IMR-90 (cell line): ENCODE results near the gene ANKRD55. TPM values are rescaled to one million over a fixed set of nuclear protein-coding genes. Genes with fewer than 3 reads are reported as not detected.

Experiments used
- ATAC-seq: fragments of 200-7000 bp; cut with Tn5 transposase; 2 replicates; pipeline ENCODE4 v1.9.1; 2020; ENCODE audit warnings: low read depth, mild to moderate bottlenecking, moderate library complexity
- BruUV-seq: library from RNA; stranded (reverse); fragments of 400-500 nt; replicated peaks from 2 replicates; lab custom pipeline; 2021; lab: Mats Ljungman, UMichigan
- CTCF ChIA-PET: fragments of 300-600 bp; formaldehyde crosslinking; extraction: SDS; loops from one replicate; lab custom pipeline; 2021; ENCODE audit warnings: antibody characterized with exemption; lab: Yijun Ruan, JAX
- POLR2A ChIA-PET: fragments of 300-600 bp; sonication (Branson Sonifier 250); formaldehyde crosslinking; loops from one replicate; lab custom pipeline; 2022; ENCODE audit warnings: antibody characterized with exemption; ENCODE audit not compliant: unreplicated experiment; lab: Charles Lee
- DNase-seq: peaks from one replicate; pipeline ENCODE4 v3.0.0; 2013
- H2AFZ ChIP-seq: replicated peaks from 2 replicates; pipeline ENCODE3; 2013; ENCODE audit warnings: low read length, mild to moderate bottlenecking; ENCODE audit not compliant: poor library complexity
- H2AK5ac ChIP-seq: 2 replicates; pipeline ENCODE4 v1.6.1; 2013; ENCODE audit warnings: low read depth, low read length, inconsistent platforms
- H2AK9ac ChIP-seq: replicated peaks from 2 replicates; pipeline ENCODE3; 2013; ENCODE audit warnings: mild to moderate bottlenecking, low read depth, low read length, moderate library complexity; ENCODE audit not compliant: poor library complexity
- H2BK120ac ChIP-seq: 2 replicates; pipeline ENCODE4 v1.6.1; 2013; ENCODE audit warnings: low read depth, low read length, inconsistent platforms
- H2BK15ac ChIP-seq: 3 replicates; pipeline ENCODE4 v1.6.1; 2013; ENCODE audit warnings: low read depth, low read length, inconsistent platforms
- H2BK20ac ChIP-seq: 2 replicates; pipeline ENCODE4 v1.6.1; 2013; ENCODE audit warnings: low read depth, mild to moderate bottlenecking, inconsistent platforms, low read length, moderate library complexity
- H2BK5ac ChIP-seq: 2 replicates; pipeline ENCODE4 v1.6.1; 2013; ENCODE audit warnings: mild to moderate bottlenecking, low read depth, low read length, inconsistent platforms; ENCODE audit not compliant: poor library complexity, severe bottlenecking
- H3K14ac ChIP-seq: replicated peaks from 2 replicates; pipeline ENCODE4 v1.6.1; 2013; ENCODE audit warnings: low read depth, low read length, inconsistent platforms
- H3K18ac ChIP-seq: 2 replicates; pipeline ENCODE4 v1.6.1; 2013; ENCODE audit warnings: low read depth, low read length, control low read depth
- H3K23ac ChIP-seq: 2 replicates; pipeline ENCODE4 v1.6.1; 2013; ENCODE audit warnings: low read depth, low read length, inconsistent platforms
- H3K27ac ChIP-seq: 2 replicates; pipeline ENCODE4 v1.5.1; 2013; ENCODE audit warnings: mild to moderate bottlenecking, control low read depth, low read length; ENCODE audit not compliant: insufficient read depth
- H3K27me3 ChIP-seq: 2 replicates; pipeline ENCODE4 v1.6.1; 2013; ENCODE audit warnings: low read length; ENCODE audit not compliant: control insufficient read depth, insufficient read depth
- H3K36me3 ChIP-seq: 2 replicates; pipeline ENCODE4 v1.6.1; 2013; ENCODE audit warnings: low read length, mixed read lengths; ENCODE audit not compliant: control insufficient read depth, insufficient read depth
- H3K4ac ChIP-seq: 2 replicates; pipeline ENCODE4 v1.6.1; 2013; ENCODE audit warnings: low read depth, low read length, inconsistent platforms
- H3K4me1 ChIP-seq: 2 replicates; pipeline ENCODE4 v1.6.1; 2013; ENCODE audit warnings: low read length, mixed read lengths; ENCODE audit not compliant: control insufficient read depth, insufficient read depth
- H3K4me2 ChIP-seq: 2 replicates; pipeline ENCODE4 v1.6.1; 2013; ENCODE audit warnings: low read depth, mild to moderate bottlenecking, control low read depth, low read length, moderate library complexity
- H3K4me3 ChIP-seq: 2 replicates; pipeline ENCODE4 v1.5.1; 2013; ENCODE audit warnings: low read depth, mild to moderate bottlenecking, control low read depth, low read length, moderate library complexity; ENCODE audit not compliant: insufficient read depth
- H3K56ac ChIP-seq: 2 replicates; pipeline ENCODE4 v1.6.1; 2013; ENCODE audit warnings: low read length, inconsistent platforms; ENCODE audit not compliant: insufficient read depth; ENCODE audit errors: extremely low read depth
- H3K79me1 ChIP-seq, 2 experiments: 2 replicates each; pipeline ENCODE4 v1.6.1; 2013; ENCODE audit warnings: low read length in 2 of 2, inconsistent platforms in 1 of 2, low read depth in 1 of 2
- H3K9ac ChIP-seq: 2 replicates; pipeline ENCODE4 v1.6.1; 2013; ENCODE audit warnings: low read depth, low read length, control low read depth
- H3K9me1 ChIP-seq: 2 replicates; pipeline ENCODE4 v1.6.1; 2013; ENCODE audit warnings: low read length, inconsistent platforms; ENCODE audit not compliant: insufficient read depth
- H3K9me3 ChIP-seq: 2 replicates; pipeline ENCODE4 v1.6.1; 2013; ENCODE audit warnings: low read length; ENCODE audit not compliant: control insufficient read depth, insufficient read depth
- H4K20me1 ChIP-seq: 2 replicates; pipeline ENCODE4 v1.6.1; 2013; ENCODE audit warnings: low read length, inconsistent platforms; ENCODE audit not compliant: insufficient read depth
- H4K5ac ChIP-seq: 2 replicates; pipeline ENCODE4 v1.6.1; 2013; ENCODE audit warnings: mild to moderate bottlenecking, low read depth, low read length, control low read depth
- H4K8ac ChIP-seq, 2 experiments: 2 replicates each; pipeline ENCODE4 v1.6.1; 2013; ENCODE audit warnings: low read depth in 2 of 2, low read length in 2 of 2, control low read depth in 1 of 2, inconsistent platforms in 1 of 2
- H4K91ac ChIP-seq: 2 replicates; pipeline ENCODE4 v1.6.1; 2013; ENCODE audit warnings: low read depth, low read length, inconsistent platforms; ENCODE audit not compliant: insufficient read depth
- BHLHE40 ChIP-seq: fragments of 150-350 bp; IDR thresholded peaks from 2 replicates; pipeline ENCODE4 v1.6.1; 2016; ENCODE audit warnings: mild to moderate bottlenecking, low read depth, low read length
- CEBPB ChIP-seq: IDR thresholded peaks from 2 replicates; pipeline ENCODE4 v1.6.1; 2012; ENCODE audit warnings: low read depth, low read length, improper control_type of control experiment
- CHD1 ChIP-seq: IDR thresholded peaks from 2 replicates; pipeline ENCODE4 v1.6.1; 2012; ENCODE audit warnings: low read depth, low read length, improper control_type of control experiment
- FOS ChIP-seq: fragments of 150-350 bp; IDR thresholded peaks from 2 replicates; pipeline ENCODE4 v1.6.1; 2016; ENCODE audit warnings: low read depth, low read length
- MAFK ChIP-seq: IDR thresholded peaks from 2 replicates; pipeline ENCODE4 v1.6.1; 2012; ENCODE audit warnings: low read depth, low read length, improper control_type of control experiment
- MAZ ChIP-seq: IDR thresholded peaks from 2 replicates; pipeline ENCODE4 v1.6.1; 2012; ENCODE audit warnings: low read depth, mild to moderate bottlenecking, low read length, improper control_type of control experiment, moderate library complexity, borderline replicate concordance
- MXI1 ChIP-seq: IDR thresholded peaks from 2 replicates; pipeline ENCODE4 v1.6.1; 2012; ENCODE audit warnings: low read depth, mild to moderate bottlenecking, low read length, moderate library complexity, borderline replicate concordance
- NFE2L2 ChIP-seq: fragments of 150-350 bp; IDR thresholded peaks from 2 replicates; pipeline ENCODE4 v1.6.1; 2016; ENCODE audit warnings: low read depth, mild to moderate bottlenecking, low read length
- POLR2A ChIP-seq: IDR thresholded peaks from 2 replicates; pipeline ENCODE4 v1.6.1; 2012; ENCODE audit warnings: mild to moderate bottlenecking, low read depth, low read length
- RAD21 ChIP-seq: IDR thresholded peaks from 2 replicates; pipeline ENCODE4 v1.6.1; 2012; ENCODE audit warnings: low read length, improper control_type of control experiment
- RCOR1 ChIP-seq: IDR thresholded peaks from 2 replicates; pipeline ENCODE4 v1.6.1; 2012; ENCODE audit warnings: mild to moderate bottlenecking, low read length, improper control_type of control experiment; ENCODE audit not compliant: insufficient replicate concordance
- RFX5 ChIP-seq: IDR thresholded peaks from 2 replicates; pipeline ENCODE4 v1.8.0; 2012; ENCODE audit warnings: low read depth, mild to moderate bottlenecking, low read length, moderate library complexity
- SMC3 ChIP-seq: fragments of 150-350 bp; IDR thresholded peaks from 2 replicates; pipeline ENCODE4 v1.6.1; 2016; ENCODE audit warnings: low read depth, mild to moderate bottlenecking, antibody characterized with exemption, low read length, moderate library complexity
- WGBS, 2 experiments: methylation state at CpG; one replicate each; pipeline versions ENCODE4 v1.1.5 to v1.1.7; 2013; ENCODE audit warnings: missing lambda C conversion rate in 2 of 2; ENCODE audit not compliant: insufficient read length in 1 of 2; ENCODE audit errors: extremely low coverage in 2 of 2; 5-methylcytosine and 5-hydroxymethylcytosine counted together
- dilution Hi-C: fragments of 300-500 bp; cut with HindIII; formaldehyde crosslinking; loops from one replicate; pipeline ENCODE4 v1.14.3; 2018; ENCODE audit warnings: low sequenced_read_pairs; ENCODE audit not compliant: unreplicated experiment
- in situ Hi-C: fragments of 300-500 bp; cut with MboI; formaldehyde crosslinking; loops from 3 replicates; pipeline ENCODE4 v1.14.3; 2019; ENCODE audit warnings: low sequenced_read_pairs, inconsistent platforms, mixed read lengths
- intact Hi-C: fragments of 100-400 bp; cut with micrococcal nuclease; formaldehyde crosslinking; loops from 2 replicates; pipeline ENCODE4 v1.10.0; 2022
- polyA plus RNA-seq, 3 experiments: library from polyadenylated mRNA; depleted of rRNA; stranded (reverse); fragments of >200 nt; gene quantifications; 2 replicates each; pipeline ENCODE4 v1.2.3, GENCODE V29; 2012; ENCODE audit warnings: low replicate concordance in 1 of 3
- total RNA-seq: library from RNA; depleted of rRNA; stranded (reverse); fragments of >200 nt; gene quantifications from 2 replicates; pipeline ENCODE4 v1.2.3, GENCODE V29; 2012
- TF ChIP-seq, protein P1 (sequence below): conservative IDR thresholded peaks from 2 replicates; pipeline ENCODE4 v1.5.1; 2012; ENCODE audit warnings: mild to moderate bottlenecking, low read depth, low read length, improper control_type of control experiment
- TF ChIP-seq, protein P2 (sequence below): fragments of 150-350 bp; IDR thresholded peaks from 2 replicates; pipeline ENCODE4 v1.6.1; 2016; ENCODE audit warnings: low read depth, mild to moderate bottlenecking, low read length, moderate library complexity, borderline replicate concordance
- TF ChIP-seq, protein P3 (sequence below): fragments of 150-350 bp; IDR thresholded peaks from 2 replicates; pipeline ENCODE4 v1.6.1; 2017; ENCODE audit warnings: mild to moderate bottlenecking, antibody characterized with exemption, low read length, low read depth

Gene ANKRD55
- total and polyA plus RNA-seq, 2 of the 4 experiments (the other 2 are of a cell fraction), result not detected

DNA sequence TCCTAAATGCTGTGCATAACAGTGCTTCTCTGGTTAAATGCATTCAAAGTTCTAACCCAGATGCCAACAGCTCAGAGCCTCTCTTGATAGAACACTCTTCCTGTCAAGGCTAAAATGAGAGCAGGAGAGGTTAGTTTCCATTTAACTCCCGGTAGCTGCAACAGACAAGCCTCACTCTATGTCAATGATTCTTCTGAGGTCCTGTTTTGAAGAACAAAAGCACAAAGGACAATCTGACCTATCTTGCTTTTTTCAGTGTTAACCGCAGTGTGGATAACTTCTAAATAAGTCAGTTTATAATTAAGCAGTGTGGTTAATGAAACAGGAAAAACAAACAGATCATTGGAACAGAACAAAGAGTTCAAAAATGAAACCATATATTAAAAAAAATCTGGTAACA, 80.7 kb downstream of the ANKRD55 start:
- dilution Hi-C loops (no loop called here), in situ Hi-C loops (no loop called here), intact Hi-C loops (no loop called here)
- no peak overlapping the region for H4K91ac ChIP-seq
- H2BK20ac ChIP-seq, result peak overlapping the region; percentile 9; the same call in 1 of the 2 replicates
- no peak overlapping the region for H4K5ac ChIP-seq
- H3K79me1 ChIP-seq, result no peaks in the 10 kb centered on the region
- H3K36me3 ChIP-seq, result no peaks in the 10 kb centered on the region
- peak overlapping the region; percentile 5; the same call in 1 of the 2 replicates for H3K56ac ChIP-seq
- DNase-seq (no peak), ATAC-seq (no peak)
- peaks cover 8% of the 10 kb centered on the region for H3K9me1 ChIP-seq
- TF ChIP-seq MAFK (no peak), RAD21 (no peak), RCOR1 (no peak), FOS (no peak), RFX5 (no peak), MAZ (no peak), POLR2A (no peak), NFE2L2 (no peak), MXI1 (no peak), CHD1 (no peak), BHLHE40 (no peak), CEBPB (no peak), SMC3 (no peak)
- TF ChIP-seq, protein P1, sequence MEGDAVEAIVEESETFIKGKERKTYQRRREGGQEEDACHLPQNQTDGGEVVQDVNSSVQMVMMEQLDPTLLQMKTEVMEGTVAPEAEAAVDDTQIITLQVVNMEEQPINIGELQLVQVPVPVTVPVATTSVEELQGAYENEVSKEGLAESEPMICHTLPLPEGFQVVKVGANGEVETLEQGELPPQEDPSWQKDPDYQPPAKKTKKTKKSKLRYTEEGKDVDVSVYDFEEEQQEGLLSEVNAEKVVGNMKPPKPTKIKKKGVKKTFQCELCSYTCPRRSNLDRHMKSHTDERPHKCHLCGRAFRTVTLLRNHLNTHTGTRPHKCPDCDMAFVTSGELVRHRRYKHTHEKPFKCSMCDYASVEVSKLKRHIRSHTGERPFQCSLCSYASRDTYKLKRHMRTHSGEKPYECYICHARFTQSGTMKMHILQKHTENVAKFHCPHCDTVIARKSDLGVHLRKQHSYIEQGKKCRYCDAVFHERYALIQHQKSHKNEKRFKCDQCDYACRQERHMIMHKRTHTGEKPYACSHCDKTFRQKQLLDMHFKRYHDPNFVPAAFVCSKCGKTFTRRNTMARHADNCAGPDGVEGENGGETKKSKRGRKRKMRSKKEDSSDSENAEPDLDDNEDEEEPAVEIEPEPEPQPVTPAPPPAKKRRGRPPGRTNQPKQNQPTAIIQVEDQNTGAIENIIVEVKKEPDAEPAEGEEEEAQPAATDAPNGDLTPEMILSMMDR, result no peak
- TF ChIP-seq, protein P2, sequence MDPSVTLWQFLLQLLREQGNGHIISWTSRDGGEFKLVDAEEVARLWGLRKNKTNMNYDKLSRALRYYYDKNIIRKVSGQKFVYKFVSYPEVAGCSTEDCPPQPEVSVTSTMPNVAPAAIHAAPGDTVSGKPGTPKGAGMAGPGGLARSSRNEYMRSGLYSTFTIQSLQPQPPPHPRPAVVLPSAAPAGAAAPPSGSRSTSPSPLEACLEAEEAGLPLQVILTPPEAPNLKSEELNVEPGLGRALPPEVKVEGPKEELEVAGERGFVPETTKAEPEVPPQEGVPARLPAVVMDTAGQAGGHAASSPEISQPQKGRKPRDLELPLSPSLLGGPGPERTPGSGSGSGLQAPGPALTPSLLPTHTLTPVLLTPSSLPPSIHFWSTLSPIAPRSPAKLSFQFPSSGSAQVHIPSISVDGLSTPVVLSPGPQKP, result no peak
- TF ChIP-seq, protein P3, sequence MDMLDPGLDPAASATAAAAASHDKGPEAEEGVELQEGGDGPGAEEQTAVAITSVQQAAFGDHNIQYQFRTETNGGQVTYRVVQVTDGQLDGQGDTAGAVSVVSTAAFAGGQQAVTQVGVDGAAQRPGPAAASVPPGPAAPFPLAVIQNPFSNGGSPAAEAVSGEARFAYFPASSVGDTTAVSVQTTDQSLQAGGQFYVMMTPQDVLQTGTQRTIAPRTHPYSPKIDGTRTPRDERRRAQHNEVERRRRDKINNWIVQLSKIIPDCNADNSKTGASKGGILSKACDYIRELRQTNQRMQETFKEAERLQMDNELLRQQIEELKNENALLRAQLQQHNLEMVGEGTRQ, result no peak
- H2BK5ac ChIP-seq, result no peak overlapping the region
- 0 out of 2 replicates have a peak overlapping the region, but pooled peaks have one; percentile 3 for H2AK5ac ChIP-seq
- H3K14ac ChIP-seq, result peak overlapping the region; percentile 3; the same call in 1 of the 2 replicates
- H3K9ac ChIP-seq, result peak overlapping the region; percentile 64; the same call in 1 of the 2 replicates
- peak overlapping the region; percentile 5; the same call in 1 of the 2 replicates for H3K18ac ChIP-seq
- no peak overlapping the region for H2AFZ ChIP-seq
- no CpG with 5 or more reads among the region's 2 CpGs for WGBS, 2 experiments
- POLR2A ChIA-PET, result interaction anchor here (0.5 kb wide), 1 partner anchor 474 kb away, joined by 12 read pairs; no protein-coding TSS in a partner anchor
- H3K27ac ChIP-seq, result no peak overlapping the region
- H4K20me1 ChIP-seq, result no peaks in the 10 kb centered on the region
- H3K27me3 ChIP-seq, result no peaks in the 10 kb centered on the region
- peak overlapping the region; percentile 12; the same call in 1 of the 2 replicates for H3K4me2 ChIP-seq
- peak overlapping the region; percentile 24; the same call in 1 of the 2 replicates for H2BK120ac ChIP-seq
- BruUV-seq, result no TSS peak
- no peak overlapping the region for H3K4ac ChIP-seq
- peak overlapping the region; percentile 9; the same call in 1 of the 2 replicates for H3K23ac ChIP-seq
- H2AK9ac ChIP-seq, result no peak overlapping the region
- no peak overlapping the region for H3K4me3 ChIP-seq
- no peaks in the 10 kb centered on the region for H3K9me3 ChIP-seq
- H4K8ac ChIP-seq, result peak overlapping the region in 1 of 2 experiments; percentile 71; a peak in 2 of 4 replicates
- CTCF ChIA-PET, result no interaction called here
- no peak overlapping the region for H2BK15ac ChIP-seq
- H3K4me1 ChIP-seq, result peaks cover 17% of the 10 kb centered on the region
